ENCODE results near the gene ZNF581. TPM values are rescaled to one million over a fixed set of nuclear protein-coding genes. Genes with fewer than 3 reads are reported as not detected.
A peak's percentile ranks its signal among the peaks of the same experiment; 100 is the strongest.

The ZNF581 gene
- total RNA-seq, 1 experiment from 2014 or later, result 65.1 TPM

DNA sequence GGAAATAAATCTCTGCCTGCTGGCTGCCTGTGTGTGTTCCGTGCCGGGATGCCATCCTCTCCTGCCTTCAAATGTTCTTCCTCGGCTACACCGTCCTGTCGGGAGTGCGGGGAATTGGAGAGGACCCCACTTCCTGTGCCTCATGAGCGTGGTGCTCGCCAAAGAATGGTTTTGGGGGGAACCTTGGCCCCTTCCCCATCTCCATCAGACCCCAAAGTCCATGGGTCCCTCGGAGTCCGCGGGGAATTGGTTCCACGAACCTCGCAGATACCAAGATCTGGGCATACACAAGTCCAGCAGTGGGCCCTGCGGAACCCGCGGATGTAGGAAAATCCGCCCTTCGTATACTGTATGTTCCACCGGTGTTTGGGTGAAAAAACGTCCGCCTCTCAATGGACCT lies 40.3 kb upstream of the ZNF581 start:
- TF ChIP-seq, protein P1, sequence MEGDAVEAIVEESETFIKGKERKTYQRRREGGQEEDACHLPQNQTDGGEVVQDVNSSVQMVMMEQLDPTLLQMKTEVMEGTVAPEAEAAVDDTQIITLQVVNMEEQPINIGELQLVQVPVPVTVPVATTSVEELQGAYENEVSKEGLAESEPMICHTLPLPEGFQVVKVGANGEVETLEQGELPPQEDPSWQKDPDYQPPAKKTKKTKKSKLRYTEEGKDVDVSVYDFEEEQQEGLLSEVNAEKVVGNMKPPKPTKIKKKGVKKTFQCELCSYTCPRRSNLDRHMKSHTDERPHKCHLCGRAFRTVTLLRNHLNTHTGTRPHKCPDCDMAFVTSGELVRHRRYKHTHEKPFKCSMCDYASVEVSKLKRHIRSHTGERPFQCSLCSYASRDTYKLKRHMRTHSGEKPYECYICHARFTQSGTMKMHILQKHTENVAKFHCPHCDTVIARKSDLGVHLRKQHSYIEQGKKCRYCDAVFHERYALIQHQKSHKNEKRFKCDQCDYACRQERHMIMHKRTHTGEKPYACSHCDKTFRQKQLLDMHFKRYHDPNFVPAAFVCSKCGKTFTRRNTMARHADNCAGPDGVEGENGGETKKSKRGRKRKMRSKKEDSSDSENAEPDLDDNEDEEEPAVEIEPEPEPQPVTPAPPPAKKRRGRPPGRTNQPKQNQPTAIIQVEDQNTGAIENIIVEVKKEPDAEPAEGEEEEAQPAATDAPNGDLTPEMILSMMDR (conservative IDR thresholded peaks at IDR 0.05), result no peak
- WGBS (ENCODE audit: extremely low coverage, insufficient read length, low lambda C conversion rate), result no CpG with 5 or more reads among the region's 21 CpGs
- Histone ChIP-seq H2AK5ac (ENCODE audit: insufficient read length, low read length) (no peak overlapping the region), H4K20me1 (ENCODE audit: control insufficient read depth, insufficient read depth, insufficient read length) (no peaks in the 10 kb centered on the region), H3K27ac (ENCODE audit: insufficient read length, low read depth, low read length) (no peak overlapping the region), H3K56ac (ENCODE audit: insufficient read length, low read depth, low read length) (no peak overlapping the region), H3K18ac (ENCODE audit: insufficient read length, low read depth, low read length) (no peak overlapping the region), H3K4ac (ENCODE audit: low read depth, low read length) (no peak overlapping the region), H2BK20ac (ENCODE audit: low read depth, low read length, poor library complexity, severe bottlenecking) (no peak overlapping the region), H2AFZ (ENCODE audit: low read length) (no peak overlapping the region), H3K27me3 (ENCODE audit: insufficient read depth, low read length) (no peaks in the 10 kb centered on the region), H3K79me2 (ENCODE audit: insufficient read depth, low read length) (no peaks in the 10 kb centered on the region; the same call in 1 of the 2 replicates), H3K23me2 (ENCODE audit: insufficient read length, low read depth, low read length, poor library complexity, severe bottlenecking) (peaks cover 8% of the 10 kb centered on the region), H3K9ac (ENCODE audit: extremely low read depth, insufficient read length, low read length) (no peak overlapping the region), H3T11ph (ENCODE audit: low read length) (no peak overlapping the region), H3K23ac (ENCODE audit: insufficient read length, low read depth, low read length) (no peak overlapping the region), H4K8ac (replicated peaks; ENCODE audit: insufficient read length, low read depth, low read length) (no peak overlapping the region), H3K4me1 (ENCODE audit: insufficient read depth, low read length) (peaks cover 4% of the 10 kb centered on the region; the same call in 1 of the 2 replicates), H2BK15ac (ENCODE audit: low read depth, low read length) (no peak overlapping the region), H4K5ac (ENCODE audit: insufficient read length, low read depth, low read length) (no peak overlapping the region), H2BK5ac (ENCODE audit: insufficient read length, low read length) (no peak overlapping the region), H2BK120ac (ENCODE audit: low read depth, low read length, poor library complexity, severe bottlenecking) (no peak overlapping the region), H3K4me2 (ENCODE audit: insufficient read depth, insufficient read length, low read length) (no peak overlapping the region), H3K9me3 (ENCODE audit: control insufficient read depth, low read depth, low read length) (no peaks in the 10 kb centered on the region), H4K91ac (ENCODE audit: insufficient read length, low read depth, low read length) (no peak overlapping the region), H3K79me1 (ENCODE audit: insufficient read depth, low read depth, low read length, poor library complexity, severe bottlenecking) (peaks cover 4% of the 10 kb centered on the region), H2BK12ac (ENCODE audit: insufficient read length, low read depth, low read length) (no peak overlapping the region), H3K14ac (ENCODE audit: insufficient read depth, low read length) (no peak overlapping the region)
- no peaks in the 10 kb centered on the region for H3K27me3 Mint-ChIP-seq (ENCODE audit: low read depth)
- no peak for DNase-seq
- H3K4me1 Mint-ChIP-seq, result peaks cover 40 to 41% of the 10 kb centered on the region in 2 experiments
- H3K9me3 Mint-ChIP-seq, result peaks cover 2 to 4% of the 10 kb centered on the region in 2 experiments; a peak in 2 of 5 replicates
- H3K4me3 Mint-ChIP-seq, result peak overlapping the region in 1 of 2 experiments; percentile 87; a peak in 1 of 5 replicates
- peak overlapping the region in 2 of 3 experiments; percentile 65 to 93; a peak in 4 of 7 replicates for H3K27ac Mint-ChIP-seq
- peaks cover 10 to 15% (median 13%) of the 10 kb centered on the region in 3 experiments for H3K36me3 Mint-ChIP-seq (ENCODE audit: insufficient read depth in 1 of 3, low read depth in 3 of 3)

Data from H9 (cell line).